Right atrium auricular region (tissue), 2 donors: ENCODE results near the gene REEP1. TPM values are rescaled to one million over a fixed set of nuclear protein-coding genes. Genes with fewer than 3 reads are reported as not detected.

ENCODE experiments used
- DNase-seq: peaks from one replicate; pipeline ENCODE4 v3.0.0-alpha.2; 2019; ENCODE audit warnings: low spot score
- H3K27ac ChIP-seq, 2 donors: fragments of 200-600 bp; sonication (generic); 1 replicate in 1 of 2; 2 replicates in 1 of 2; pipeline ENCODE4 v1.5.1; 2016 to 2019
- H3K27me3 ChIP-seq, 2 donors: fragments of 200-600 bp; sonication (generic); one replicate each; pipeline versions ENCODE4 v1.5.1 to v1.6.0; 2017 to 2019
- H3K36me3 ChIP-seq: fragments of 200-600 bp; sonication (generic); one replicate; pipeline ENCODE4 v1.5.1; 2016
- H3K4me1 ChIP-seq, 2 donors: fragments of 200-600 bp; sonication (generic); one replicate each; pipeline versions ENCODE4 v1.5.1 to v1.6.0; 2017 to 2019
- H3K4me3 ChIP-seq, 2 donors: fragments of 200-600 bp; sonication (generic); 1 replicate in 1 of 2; 2 replicates in 1 of 2; pipeline ENCODE4 v1.5.1; 2017 to 2019; ENCODE audit warnings: mild to moderate bottlenecking in 1 of 2, moderate library complexity in 1 of 2
- H3K9me3 ChIP-seq, 2 donors: fragments of 200-600 bp; sonication (generic); one replicate each; pipeline ENCODE4 v1.5.1; 2019
- total RNA-seq, 2 donors: library from RNA; depleted of rRNA; stranded (reverse); fragments of >200 nt; gene quantifications; one replicate each; pipeline ENCODE4 v1.1.0, GENCODE V29; 2016
- TF ChIP-seq, protein P1 (sequence below), 2 donors: fragments of 200-600 bp; sonication (generic); IDR thresholded peaks; one replicate each; pipeline ENCODE4 v1.5.1; 2019; ENCODE audit warnings: antibody characterized with exemption in 2 of 2

Gene REEP1
- total RNA-seq, 2 donors from 2014 or later, result 29.4 to 34.2 TPM

DNA sequence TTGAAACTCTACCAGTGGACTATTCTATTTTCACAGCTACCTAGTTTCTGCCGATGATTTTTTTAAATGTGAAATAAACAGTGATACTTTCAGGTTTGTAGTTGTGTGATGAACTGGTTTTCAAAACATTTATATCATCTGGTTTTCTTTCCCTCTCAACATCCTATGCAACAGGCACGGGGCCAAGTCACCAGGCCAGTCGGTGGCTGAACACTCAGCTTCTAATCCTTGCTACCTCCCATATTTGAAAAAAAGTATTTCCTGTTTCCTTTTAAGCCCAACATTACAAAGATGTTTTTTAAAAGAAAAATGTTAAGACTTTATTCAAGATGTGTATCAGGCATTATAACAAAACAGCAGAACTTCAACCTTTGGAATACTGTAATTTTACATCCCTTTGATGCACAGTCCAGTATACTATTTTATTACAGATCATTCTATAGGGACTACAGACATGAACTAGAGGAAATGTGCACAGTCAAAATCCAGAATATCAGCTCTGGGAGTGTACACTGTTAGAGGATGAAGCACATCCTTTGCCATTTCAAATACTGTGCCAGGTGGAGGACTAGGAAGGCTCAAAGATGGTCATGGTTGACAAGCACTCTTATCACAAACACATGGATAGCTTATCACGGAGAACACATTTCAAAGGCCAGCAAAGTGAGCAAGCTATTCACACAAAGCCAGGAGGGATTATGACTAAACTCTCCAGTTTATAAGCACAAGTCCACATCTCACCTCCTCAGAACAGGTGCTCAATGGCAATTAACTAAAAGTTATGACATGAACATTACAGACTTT, 123.5 kb downstream of the REEP1 start:
- Histone ChIP-seq H3K27ac (no peak overlapping the region), H3K9me3 (no peaks in the 10 kb centered on the region), H3K36me3 (peaks cover 43% of the 10 kb centered on the region), H3K4me3 (no peak overlapping the region), H3K27me3 (no peaks in the 10 kb centered on the region), H3K4me1 (peaks cover 0 to 15% of the 10 kb centered on the region in 2 donors)
- DNase-seq, result peak; percentile 28
- TF ChIP-seq, protein P1, sequence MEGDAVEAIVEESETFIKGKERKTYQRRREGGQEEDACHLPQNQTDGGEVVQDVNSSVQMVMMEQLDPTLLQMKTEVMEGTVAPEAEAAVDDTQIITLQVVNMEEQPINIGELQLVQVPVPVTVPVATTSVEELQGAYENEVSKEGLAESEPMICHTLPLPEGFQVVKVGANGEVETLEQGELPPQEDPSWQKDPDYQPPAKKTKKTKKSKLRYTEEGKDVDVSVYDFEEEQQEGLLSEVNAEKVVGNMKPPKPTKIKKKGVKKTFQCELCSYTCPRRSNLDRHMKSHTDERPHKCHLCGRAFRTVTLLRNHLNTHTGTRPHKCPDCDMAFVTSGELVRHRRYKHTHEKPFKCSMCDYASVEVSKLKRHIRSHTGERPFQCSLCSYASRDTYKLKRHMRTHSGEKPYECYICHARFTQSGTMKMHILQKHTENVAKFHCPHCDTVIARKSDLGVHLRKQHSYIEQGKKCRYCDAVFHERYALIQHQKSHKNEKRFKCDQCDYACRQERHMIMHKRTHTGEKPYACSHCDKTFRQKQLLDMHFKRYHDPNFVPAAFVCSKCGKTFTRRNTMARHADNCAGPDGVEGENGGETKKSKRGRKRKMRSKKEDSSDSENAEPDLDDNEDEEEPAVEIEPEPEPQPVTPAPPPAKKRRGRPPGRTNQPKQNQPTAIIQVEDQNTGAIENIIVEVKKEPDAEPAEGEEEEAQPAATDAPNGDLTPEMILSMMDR (IDR thresholded peaks at IDR 0.05), result no peak

DNA sequence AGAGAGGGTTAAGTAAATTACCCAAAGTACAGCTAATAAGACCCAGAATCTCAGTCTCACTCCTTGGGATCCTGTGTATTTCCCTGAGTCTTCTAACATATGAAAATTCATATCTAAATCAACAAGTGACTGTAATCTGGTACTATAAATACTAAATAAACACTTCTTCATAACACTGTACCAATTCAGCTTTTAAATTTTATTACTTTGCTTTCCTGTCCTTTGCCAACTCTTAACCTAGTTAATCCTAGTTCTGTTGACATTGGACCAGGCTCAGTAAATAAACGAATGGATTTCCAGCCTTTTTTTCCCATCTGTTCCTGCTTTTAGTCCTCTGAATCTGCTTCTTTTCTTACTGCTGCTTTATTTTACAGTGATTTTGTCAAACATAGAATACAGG, 124.4 kb downstream of the REEP1 start:
- H3K36me3 ChIP-seq, result peaks cover 52% of the 10 kb centered on the region
- H3K27ac ChIP-seq, result no peak overlapping the region

DNA sequence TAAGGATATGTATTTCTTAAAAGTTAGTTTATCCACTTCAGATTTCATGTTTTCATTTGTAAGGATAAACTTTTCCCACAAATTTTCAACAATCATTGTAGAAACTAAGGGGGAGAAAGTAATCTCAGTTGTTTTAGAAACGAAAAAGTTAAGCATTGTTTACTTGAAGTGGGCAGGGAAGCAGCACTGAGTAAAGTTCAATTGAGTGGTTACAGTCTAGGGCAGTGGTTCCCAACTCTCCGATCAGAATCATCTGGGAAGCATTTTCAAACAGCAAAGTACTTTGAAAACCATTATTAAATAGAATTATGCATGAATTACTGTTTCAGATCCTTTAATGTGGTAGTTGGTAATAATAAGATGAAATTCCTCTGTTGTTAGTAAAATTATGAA, 125.6 kb downstream of the REEP1 start:
- Histone ChIP-seq H3K4me3 (no peak overlapping the region), H3K4me1 (peaks cover 0 to 15% of the 10 kb centered on the region in 2 donors), H3K27ac (no peak overlapping the region), H3K27me3 (no peaks in the 10 kb centered on the region), H3K36me3 (peaks cover 64% of the 10 kb centered on the region), H3K9me3 (no peaks in the 10 kb centered on the region)
- TF ChIP-seq, protein P1 (IDR thresholded peaks at IDR 0.05), result no peak
- DNase-seq, result no peak

More for the DNA sequence above, 124.4 kb downstream of the REEP1 start:
- DNase-seq, result no peak
- H3K4me3 ChIP-seq, result no peak overlapping the region
- TF ChIP-seq, protein P1 (IDR thresholded peaks at IDR 0.05), result no peak
- no peaks in the 10 kb centered on the region for H3K27me3 ChIP-seq
- peaks cover 0 to 15% of the 10 kb centered on the region in 2 donors for H3K4me1 ChIP-seq
- no peaks in the 10 kb centered on the region for H3K9me3 ChIP-seq

DNA sequence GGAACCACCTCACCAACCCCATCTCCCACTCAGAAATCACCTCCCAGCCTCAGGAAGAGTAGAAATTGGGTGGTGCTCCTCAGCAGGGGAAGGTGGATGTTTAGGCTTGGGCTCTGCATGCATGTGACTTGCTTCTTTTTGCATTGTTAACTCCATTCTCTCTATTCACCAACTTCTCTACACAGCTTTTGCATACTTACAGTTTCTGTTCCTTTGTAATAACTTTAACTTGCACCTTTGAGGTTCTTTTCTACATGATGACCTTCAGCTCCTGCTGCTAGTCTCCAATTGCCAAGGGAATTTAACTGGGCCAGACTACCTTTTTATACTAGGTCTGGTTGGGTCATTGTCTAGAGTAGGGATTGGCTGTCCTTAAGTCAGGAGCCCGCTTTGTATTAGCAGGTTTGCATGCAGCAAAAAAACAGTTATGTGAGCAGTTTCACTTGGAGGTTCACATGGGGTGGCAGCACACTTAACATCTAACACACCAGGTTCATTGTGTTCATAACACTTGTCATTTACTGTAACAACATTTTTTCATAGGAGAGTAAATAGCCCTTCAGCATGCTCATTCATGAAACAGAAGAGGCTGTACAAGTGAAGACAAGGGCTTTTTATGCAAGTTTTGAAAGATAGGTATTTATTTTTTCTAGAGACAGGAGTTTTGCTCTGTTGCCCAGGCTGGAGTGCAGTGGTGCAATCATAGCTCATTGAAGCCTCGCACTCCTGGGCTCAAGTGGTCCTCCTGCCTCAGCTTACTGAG, 126.2 kb downstream of the REEP1 start:
- Histone ChIP-seq H3K27me3 (no peaks in the 10 kb centered on the region), H3K9me3 (no peaks in the 10 kb centered on the region), H3K27ac (no peak overlapping the region), H3K4me1 (peaks cover 0 to 15% of the 10 kb centered on the region in 2 donors), H3K4me3 (no peak overlapping the region), H3K36me3 (peaks cover 70% of the 10 kb centered on the region)
- DNase-seq, result peak; percentile 23
- TF ChIP-seq, protein P1 (IDR thresholded peaks at IDR 0.05), result no peak

DNA sequence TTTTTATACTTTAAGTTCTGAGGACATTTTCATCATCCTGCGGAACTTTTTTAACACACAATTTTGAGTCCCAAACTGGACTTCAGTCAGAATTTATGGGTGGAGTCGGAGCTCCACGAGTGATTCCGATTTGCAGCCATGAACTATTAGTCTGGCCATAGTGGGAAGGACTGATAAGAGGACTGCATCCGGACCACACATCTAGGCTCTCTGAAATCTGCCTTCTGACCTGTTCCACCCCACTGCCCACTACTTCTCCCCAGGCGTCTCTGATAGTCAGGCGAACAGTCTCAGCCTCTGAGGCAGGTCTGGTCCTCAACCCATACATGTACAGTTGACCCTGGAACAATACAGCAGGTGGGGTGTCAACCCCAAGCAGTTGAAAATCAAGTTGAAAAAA, 133.0 kb downstream of the REEP1 start:
- Histone ChIP-seq H3K4me1 (peaks cover 0 to 32% of the 10 kb centered on the region in 2 donors), H3K4me3 (no peak overlapping the region), H3K27me3 (no peaks in the 10 kb centered on the region), H3K9me3 (no peaks in the 10 kb centered on the region), H3K27ac (no peak overlapping the region), H3K36me3 (peaks cover 36% of the 10 kb centered on the region)
- DNase-seq, result no peak
- TF ChIP-seq, protein P1 (IDR thresholded peaks at IDR 0.05), result no peak
